Activated CD4-positive, alpha-beta T cell treated with anti-CD3 and anti-CD28 coated beads for 36 hours (primary cell): ENCODE measurements around the gene FOXN1. TPM values are rescaled to one million over a fixed set of nuclear protein-coding genes. Genes with fewer than 3 reads are reported as not detected.

Experiments
- ATAC-seq: fragments of 200-7000 bp; cut with Tn5 transposase; one replicate; pipeline ENCODE4 v1.10.0; 2021; ENCODE audit warnings: mild to moderate bottlenecking, moderate library complexity
- CTCF ChIA-PET: fragments of 350-600 bp; sonication (Branson Sonifier 250); formaldehyde crosslinking; loops from one replicate; lab custom pipeline; 2021; ENCODE audit warnings: antibody characterized with exemption; lab: Charles Lee
- POLR2A ChIA-PET: fragments of 350-600 bp; sonication (Branson Sonifier 250); formaldehyde crosslinking; loops from one replicate; lab custom pipeline; 2021; ENCODE audit warnings: antibody characterized with exemption, inconsistent platforms; lab: Charles Lee
- DNase-seq: peaks from one replicate; pipeline ENCODE4 v3.0.0-alpha.2; 2020
- H3K27ac Mint-ChIP-seq: one replicate; pipeline ENCODE4 v1.8.0; 2021; ENCODE audit warnings: mixed read lengths
- H3K27me3 Mint-ChIP-seq: one replicate; pipeline ENCODE4 v1.8.0; 2021; ENCODE audit warnings: mixed read lengths
- H3K36me3 Mint-ChIP-seq: one replicate; pipeline ENCODE4 v1.8.0; 2021; ENCODE audit warnings: low read depth, mixed read lengths
- H3K4me1 Mint-ChIP-seq: one replicate; pipeline ENCODE4 v1.8.0; 2021; ENCODE audit warnings: mixed read lengths
- H3K4me3 Mint-ChIP-seq: one replicate; pipeline ENCODE4 v1.8.0; 2021; ENCODE audit warnings: mild to moderate bottlenecking, moderate library complexity, mixed read lengths
- H3K9me3 Mint-ChIP-seq: one replicate; pipeline ENCODE4 v1.8.0; 2021; ENCODE audit warnings: low read depth, mixed read lengths
- intact Hi-C, 2 experiments: fragments of 100-400 bp; cut with DNase I in 1 of 2; cut with micrococcal nuclease in 1 of 2; formaldehyde crosslinking; loops; one replicate each; pipeline versions ENCODE4 v1.14.2 to v1.15.1; 2022 to 2024; cut with DNase I, micrococcal nuclease
- total RNA-seq, 2 experiments: library from RNA; stranded (reverse); gene quantifications; one replicate each; pipeline ENCODE4 v1.2.3, GENCODE V29; 2021

Gene FOXN1
- total RNA-seq, 2 experiments from 2014 or later, result not detected

DNA sequence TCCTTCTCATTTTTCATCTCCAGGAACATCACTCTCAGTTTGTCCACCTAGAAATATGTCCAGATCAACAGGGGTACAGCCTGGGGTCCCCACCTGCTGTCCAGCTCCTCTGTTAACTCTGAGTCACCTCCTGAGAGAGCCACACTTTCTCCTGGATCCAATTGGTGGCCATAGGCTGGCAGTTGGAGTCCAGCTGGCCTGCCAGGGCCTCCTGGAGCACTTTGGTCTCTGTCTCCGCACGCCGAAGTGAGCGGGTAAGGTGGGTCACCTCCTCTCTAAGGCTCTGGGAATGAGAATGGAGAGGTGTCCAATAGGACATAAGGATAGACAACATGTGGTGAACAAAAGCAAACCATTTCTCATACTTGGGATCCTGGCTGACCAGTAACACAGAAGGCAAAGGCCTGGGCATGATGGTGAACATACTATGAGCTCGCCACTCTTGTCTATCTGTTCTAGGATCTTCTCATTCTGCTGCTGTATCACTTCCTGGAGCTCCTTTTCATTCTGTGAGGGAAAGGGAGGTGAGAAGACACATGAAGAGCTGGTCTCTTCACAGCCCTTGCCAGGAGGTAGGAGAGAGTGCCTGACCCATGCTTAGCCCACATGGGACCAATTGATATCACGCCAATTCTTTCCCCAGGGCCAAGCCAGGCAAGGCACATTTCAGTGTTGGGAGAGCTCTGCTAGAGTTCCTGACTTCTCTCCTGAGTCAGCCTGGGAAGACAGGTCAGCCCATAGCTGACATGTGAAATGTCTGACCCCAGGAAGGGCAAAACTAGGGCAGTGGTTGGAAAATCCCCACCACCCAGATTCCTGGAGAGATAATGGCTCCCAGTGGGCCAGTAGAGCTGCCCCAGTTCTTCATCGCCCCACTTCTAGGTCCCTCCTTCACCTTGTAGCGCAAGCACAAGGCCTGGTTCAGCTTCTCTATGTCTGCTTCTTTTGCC, 72.4 kb downstream of the FOXN1 start:
- ATAC-seq (no peak), DNase-seq (no peak)
- intact Hi-C loops, result loop anchor here (1.0 to 5.0 kb wide), 2 partner anchors 67 to 84 kb away; partner anchors contain the start of genes BLTP2 (in 1 of the 2), SDF2 (in 1 of the 2) and SUPT6H (in 1 of the 2)
- Mint-ChIP-seq H3K36me3 (peaks cover 55% of the 10 kb centered on the region), H3K9me3 (no peaks in the 10 kb centered on the region), H3K27ac (peak overlapping the region; percentile 71), H3K4me1 (peaks cover 32% of the 10 kb centered on the region), H3K4me3 (no peak overlapping the region), H3K27me3 (no peaks in the 10 kb centered on the region)
- ChIA-PET CTCF (interaction anchor here (0.8 to 1.6 kb wide), 4 partner anchors 11 to 32 kb away, joined by 3 to 6 read pairs (median 4); no protein-coding TSS in a partner anchor), POLR2A (interaction anchor here (1.1 to 3.4 kb wide), 3 partner anchors 13 to 21 kb away, joined by 3 to 14 read pairs (median 3); no protein-coding TSS in a partner anchor)

DNA sequence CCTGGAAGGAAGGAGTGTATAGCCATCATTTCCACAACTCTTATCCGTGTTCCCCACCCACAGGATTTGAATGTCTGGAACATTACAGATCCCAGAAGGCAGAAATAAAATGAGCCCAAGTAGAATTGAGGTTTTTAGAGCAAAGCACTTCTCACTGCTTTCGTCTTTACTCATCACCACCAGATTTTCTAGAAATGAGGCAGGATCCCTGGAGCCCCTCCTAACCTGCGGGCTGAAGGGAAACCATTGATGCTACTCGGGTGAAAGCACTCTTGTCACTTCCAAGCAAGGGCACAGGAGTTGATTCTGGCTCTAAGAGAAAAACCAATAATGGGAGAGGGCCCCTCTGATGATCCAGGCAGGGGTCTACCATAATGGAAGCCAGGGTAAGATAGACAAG, 73.4 kb downstream of the FOXN1 start:
- Mint-ChIP-seq H3K4me1 (peaks cover 32% of the 10 kb centered on the region), H3K36me3 (peaks cover 46% of the 10 kb centered on the region), H3K27me3 (no peaks in the 10 kb centered on the region), H3K27ac (peak overlapping the region; percentile 71), H3K4me3 (peak overlapping the region; percentile 0), H3K9me3 (no peaks in the 10 kb centered on the region)
- POLR2A ChIA-PET, result interaction anchor here (1.4 to 3.4 kb wide), 2 partner anchors 15 to 20 kb away, joined by 3 to 14 read pairs; no protein-coding TSS in a partner anchor
- intact Hi-C loops, result loop anchor here (1.0 to 5.0 kb wide), 2 partner anchors 66 to 83 kb away; partner anchors contain the start of genes BLTP2 (in 1 of the 2), SDF2 (in 1 of the 2) and SUPT6H (in 1 of the 2)
- ATAC-seq (peak; percentile 47), DNase-seq (peak; percentile 65)
- CTCF ChIA-PET, result interaction anchor here (1.1 to 1.8 kb wide), 2 partner anchors 10 to 65 kb away, joined by 3 read pairs; no protein-coding TSS in a partner anchor

DNA sequence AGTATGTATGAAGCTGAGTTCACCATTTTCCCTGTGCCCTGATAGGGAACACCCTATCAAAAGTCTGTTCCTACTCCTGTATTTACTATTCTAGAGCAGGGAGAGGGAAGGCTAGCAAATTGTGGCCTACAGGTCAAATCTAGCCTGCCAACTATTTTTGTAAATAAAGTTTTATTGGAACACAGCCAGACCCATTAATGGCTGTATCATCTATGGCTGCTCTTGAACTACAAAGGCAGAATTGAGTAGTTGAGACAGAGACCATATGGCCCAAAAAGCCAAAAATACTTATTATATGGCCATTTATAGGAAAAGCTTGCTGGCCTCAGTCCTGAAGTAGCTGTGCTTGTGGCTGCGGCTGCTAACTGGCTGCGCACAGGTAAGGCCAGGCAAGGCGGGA, 74.8 kb downstream of the FOXN1 start:
- H3K4me3 Mint-ChIP-seq, result no peak overlapping the region
- ChIA-PET POLR2A (no interaction called here), CTCF (interaction anchor here (1.4 to 1.8 kb wide), 3 partner anchors 14 to 63 kb away, joined by 3 read pairs; no protein-coding TSS in a partner anchor)
- ATAC-seq, result no peak
- H3K36me3 Mint-ChIP-seq, result peaks cover 49% of the 10 kb centered on the region
- H3K27me3 Mint-ChIP-seq, result no peaks in the 10 kb centered on the region
- H3K9me3 Mint-ChIP-seq, result no peaks in the 10 kb centered on the region
- no peak overlapping the region for H3K27ac Mint-ChIP-seq
- H3K4me1 Mint-ChIP-seq, result peaks cover 30% of the 10 kb centered on the region
- intact Hi-C loops, result no loop called here
- no peak for DNase-seq

DNA sequence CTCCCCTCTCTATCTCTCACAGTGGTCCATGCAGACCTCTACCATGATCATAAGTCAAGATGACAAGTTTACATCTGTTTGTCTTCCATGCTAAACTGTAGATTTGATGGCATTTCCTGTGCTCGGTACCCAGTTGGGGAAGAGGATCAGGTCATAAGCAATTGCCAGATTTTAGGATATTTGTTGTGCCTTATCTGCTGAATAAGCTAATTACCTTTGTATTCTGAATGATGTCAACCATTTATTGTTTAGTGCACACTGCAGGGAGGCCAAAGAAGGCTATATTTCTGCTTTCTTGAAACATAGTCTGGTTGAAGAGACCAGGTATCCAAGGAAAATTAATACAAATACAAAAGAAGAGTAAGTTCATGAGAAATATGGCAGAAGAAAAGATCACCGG, 76.4 kb downstream of the FOXN1 start:
- ATAC-seq (no peak), DNase-seq (no peak)
- CTCF ChIA-PET, result interaction anchor here (0.6 to 1.7 kb wide), 2 partner anchors 17 to 35 kb away, joined by 3 read pairs; no protein-coding TSS in a partner anchor
- Mint-ChIP-seq H3K27ac (no peak overlapping the region), H3K9me3 (no peaks in the 10 kb centered on the region), H3K4me1 (peaks cover 21% of the 10 kb centered on the region), H3K4me3 (no peak overlapping the region), H3K27me3 (no peaks in the 10 kb centered on the region), H3K36me3 (peaks cover 45% of the 10 kb centered on the region)
- POLR2A ChIA-PET, result no interaction called here
- intact Hi-C loops, result no loop called here

DNA sequence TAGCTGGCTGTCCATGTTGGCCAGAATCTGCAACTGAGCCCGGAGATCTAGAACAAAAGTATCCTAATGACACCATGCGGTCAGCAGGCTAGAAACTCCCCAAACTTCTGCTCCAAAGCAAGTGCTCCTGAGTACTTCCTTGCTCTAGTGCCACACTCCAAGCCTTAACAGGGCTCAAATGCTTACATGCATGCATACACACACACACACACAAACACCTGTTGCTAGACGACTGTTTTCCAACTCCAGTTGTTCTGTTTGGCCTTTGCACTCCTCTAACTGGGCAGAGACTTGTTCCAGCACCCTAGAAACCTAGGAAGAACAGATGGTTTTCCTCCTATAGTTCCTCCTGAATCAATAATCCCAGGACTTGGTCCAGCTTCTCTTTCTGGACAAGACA, 78.3 kb downstream of the FOXN1 start:
- POLR2A ChIA-PET, result no interaction called here

DNA sequence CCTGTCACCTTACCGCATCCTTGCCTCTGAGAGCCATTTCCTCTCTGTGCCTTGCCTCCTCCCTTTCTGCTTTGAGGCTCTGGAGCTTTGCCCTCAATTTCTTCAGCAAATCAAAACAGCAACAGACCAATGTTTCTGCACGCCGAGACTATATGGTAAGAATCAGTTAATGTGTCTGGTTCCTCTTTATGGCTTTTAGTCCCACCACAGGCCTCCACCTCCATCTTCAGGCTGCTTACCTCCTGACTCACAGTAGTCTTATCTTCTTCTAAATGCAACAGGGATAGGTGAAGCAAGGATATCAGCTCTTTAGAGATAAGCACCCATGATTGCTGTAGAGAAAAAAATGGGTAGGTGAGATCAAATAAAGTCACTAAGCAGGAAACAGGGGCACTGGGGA, 79.7 kb downstream of the FOXN1 start:
- Mint-ChIP-seq H3K9me3 (no peaks in the 10 kb centered on the region), H3K4me3 (no peak overlapping the region), H3K27ac (no peak overlapping the region), H3K27me3 (no peaks in the 10 kb centered on the region), H3K36me3 (peaks cover 35% of the 10 kb centered on the region), H3K4me1 (no peaks in the 10 kb centered on the region)
- POLR2A ChIA-PET, result no interaction called here
- intact Hi-C loops, result no loop called here
- CTCF ChIA-PET, result interaction anchor here (0.6 kb wide), 1 partner anchor 103 kb away, joined by 3 read pairs; no protein-coding TSS in a partner anchor
- DNase-seq (no peak), ATAC-seq (no peak)

More for the DNA sequence above, 78.3 kb downstream of the FOXN1 start:
- Mint-ChIP-seq H3K27me3 (no peaks in the 10 kb centered on the region), H3K9me3 (no peaks in the 10 kb centered on the region), H3K4me3 (no peak overlapping the region), H3K27ac (no peak overlapping the region), H3K36me3 (peaks cover 38% of the 10 kb centered on the region), H3K4me1 (peaks cover 14% of the 10 kb centered on the region)
- intact Hi-C loops, result no loop called here
- DNase-seq (no peak), ATAC-seq (no peak)
- CTCF ChIA-PET, result interaction anchor here (0.5 to 1.1 kb wide), 3 partner anchors 28 to 44 kb away, joined by 3 read pairs; no protein-coding TSS in a partner anchor

Other genes with a start within 250 kb of the FOXN1 start
- 10 to 100 TPM; 31.0 to 49.3 TPM for gene TMEM97, start 187.1 kb upstream of the FOXN1 start, total RNA-seq
- gene IFT20, start 170.9 kb upstream of the FOXN1 start, total RNA-seq, result 10 to 100 TPM; 12.9 to 17.3 TPM
- gene TNFAIP1, start 170.6 kb upstream of the FOXN1 start, total RNA-seq, result 10 to 100 TPM; 25.5 to 26.1 TPM
- 10 to 100 TPM; 84.9 to 98.4 TPM for gene POLDIP2, start 148.8 kb upstream of the FOXN1 start, total RNA-seq
- gene SEBOX, start 141.1 kb upstream of the FOXN1 start, total RNA-seq, result not detected
- gene VTN, start 136.0 kb upstream of the FOXN1 start, total RNA-seq, result under 1 TPM in 1 of 2 experiments, not detected in 1; 0.21 TPM
- gene SARM1, start 134.7 kb upstream of the FOXN1 start, total RNA-seq, result 10 to 100 TPM; 18.1 to 21.9 TPM
- 1 to 10 TPM; 3.0 to 4.0 TPM for gene SLC46A1, start 100.1 kb upstream of the FOXN1 start, total RNA-seq
- gene SLC13A2, start 32.7 kb upstream of the FOXN1 start, total RNA-seq, result not detected
- 10 to 100 TPM; 35.9 to 48.7 TPM for gene UNC119, start 46.3 kb downstream of the FOXN1 start, total RNA-seq
- gene PIGS, start 65.2 kb downstream of the FOXN1 start, total RNA-seq, result 10 to 100 TPM; 38.7 to 41.4 TPM
- 100 to 1,000 TPM; 131 to 133 TPM for gene ALDOC, start 70.5 kb downstream of the FOXN1 start, total RNA-seq
- gene SPAG5, start 92.7 kb downstream of the FOXN1 start, total RNA-seq, result 100 to 1,000 TPM; 142 to 165 TPM
- gene RSKR, start 107.8 kb downstream of the FOXN1 start, total RNA-seq, result 10 to 100 TPM; 17.6 to 21.4 TPM
- gene BLTP2, start 138.8 kb downstream of the FOXN1 start, total RNA-seq, result 100 to 1,000 TPM; 138 to 152 TPM
- 10 to 100 TPM; 36.6 to 37.2 TPM for gene SDF2, start 155.6 kb downstream of the FOXN1 start, total RNA-seq
- gene SUPT6H, start 155.9 kb downstream of the FOXN1 start, total RNA-seq, result 10 to 100 TPM; 80.6 to 85.8 TPM
- gene PROCA1, start 205.5 kb downstream of the FOXN1 start, total RNA-seq, result 1 to 10 TPM; 4.0 to 4.5 TPM
- 10 to 100 TPM; 13.6 to 17.4 TPM for gene RAB34, start 211.5 kb downstream of the FOXN1 start, total RNA-seq
- gene RPL23A, start 213.6 kb downstream of the FOXN1 start, total RNA-seq, result 1,000 to 10,000 TPM; 2,164 to 2,505 TPM
- gene TLCD1, start 219.9 kb downstream of the FOXN1 start, total RNA-seq, result 1 to 10 TPM; 8.5 to 8.7 TPM
- 1 to 10 TPM; 3.8 to 4.0 TPM for gene NEK8, start 222.4 kb downstream of the FOXN1 start, total RNA-seq
- gene TRAF4, start 237.7 kb downstream of the FOXN1 start, total RNA-seq, result 100 to 1,000 TPM in 1 of 2 experiments, 10 to 100 TPM in 1; 96.5 to 117 TPM